Measurements from ENCODE around the gene DEPDC5.

DEPDC5 gene

GRCh38 chr22:31730344-31730711, 23.5 kb upstream of the DEPDC5 start:
- TF ChIP-seq, protein P1, sequence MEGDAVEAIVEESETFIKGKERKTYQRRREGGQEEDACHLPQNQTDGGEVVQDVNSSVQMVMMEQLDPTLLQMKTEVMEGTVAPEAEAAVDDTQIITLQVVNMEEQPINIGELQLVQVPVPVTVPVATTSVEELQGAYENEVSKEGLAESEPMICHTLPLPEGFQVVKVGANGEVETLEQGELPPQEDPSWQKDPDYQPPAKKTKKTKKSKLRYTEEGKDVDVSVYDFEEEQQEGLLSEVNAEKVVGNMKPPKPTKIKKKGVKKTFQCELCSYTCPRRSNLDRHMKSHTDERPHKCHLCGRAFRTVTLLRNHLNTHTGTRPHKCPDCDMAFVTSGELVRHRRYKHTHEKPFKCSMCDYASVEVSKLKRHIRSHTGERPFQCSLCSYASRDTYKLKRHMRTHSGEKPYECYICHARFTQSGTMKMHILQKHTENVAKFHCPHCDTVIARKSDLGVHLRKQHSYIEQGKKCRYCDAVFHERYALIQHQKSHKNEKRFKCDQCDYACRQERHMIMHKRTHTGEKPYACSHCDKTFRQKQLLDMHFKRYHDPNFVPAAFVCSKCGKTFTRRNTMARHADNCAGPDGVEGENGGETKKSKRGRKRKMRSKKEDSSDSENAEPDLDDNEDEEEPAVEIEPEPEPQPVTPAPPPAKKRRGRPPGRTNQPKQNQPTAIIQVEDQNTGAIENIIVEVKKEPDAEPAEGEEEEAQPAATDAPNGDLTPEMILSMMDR (IDR thresholded peaks at IDR 0.05), result peak; percentile 18; the same call in 1 of the 2 replicates

GRCh38 chr22:31732089-31732829, 21.6 kb upstream of the DEPDC5 start:
- TF ChIP-seq, protein P1 (IDR thresholded peaks at IDR 0.05), result no peak

DNA sequence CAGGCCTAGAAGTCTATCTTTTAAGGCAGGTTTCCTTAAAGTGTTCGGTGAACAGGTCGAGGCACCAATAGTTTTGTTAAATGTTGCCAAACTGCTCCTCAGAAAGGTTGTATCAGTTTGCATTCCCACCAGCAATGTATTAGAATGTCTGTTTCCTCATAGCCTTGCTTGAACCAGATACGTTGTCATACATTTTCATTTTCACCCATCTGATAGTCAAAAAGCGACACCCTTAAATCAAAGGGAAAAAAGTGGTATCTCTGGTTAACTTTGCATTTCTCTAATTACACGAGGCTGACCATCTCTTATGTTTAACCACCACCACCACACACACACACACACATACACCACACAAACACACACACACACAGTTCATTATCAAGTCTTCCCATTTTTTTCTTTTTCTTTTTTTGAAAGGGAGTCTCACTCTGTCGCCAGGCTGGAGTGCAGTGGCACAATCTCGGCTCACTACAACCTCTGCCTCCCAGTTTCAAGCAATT, 20.2 kb upstream of the DEPDC5 start:
- TF ChIP-seq, protein P1 (IDR thresholded peaks at IDR 0.05), result no peak

DNA sequence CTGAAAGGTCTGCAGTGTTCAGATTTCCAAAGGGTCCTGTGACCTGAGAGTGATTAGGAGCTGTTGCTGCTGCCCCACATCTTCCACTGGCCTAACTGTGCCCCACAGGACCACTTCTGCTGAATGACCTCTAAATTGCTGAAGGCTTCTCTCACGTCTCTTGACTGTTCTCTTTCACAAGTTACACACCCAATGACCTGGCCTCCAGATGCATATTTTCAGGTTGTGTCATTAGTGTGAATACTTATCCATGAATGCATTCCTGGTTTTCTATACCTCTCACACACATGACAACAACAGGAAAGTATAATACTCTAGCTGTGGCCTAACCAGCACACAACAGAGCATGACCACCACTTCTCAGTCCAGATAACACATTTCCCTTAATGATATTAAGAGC, 19.3 kb upstream of the DEPDC5 start:
- TF ChIP-seq, protein P1 (IDR thresholded peaks at IDR 0.05), result no peak

DNA sequence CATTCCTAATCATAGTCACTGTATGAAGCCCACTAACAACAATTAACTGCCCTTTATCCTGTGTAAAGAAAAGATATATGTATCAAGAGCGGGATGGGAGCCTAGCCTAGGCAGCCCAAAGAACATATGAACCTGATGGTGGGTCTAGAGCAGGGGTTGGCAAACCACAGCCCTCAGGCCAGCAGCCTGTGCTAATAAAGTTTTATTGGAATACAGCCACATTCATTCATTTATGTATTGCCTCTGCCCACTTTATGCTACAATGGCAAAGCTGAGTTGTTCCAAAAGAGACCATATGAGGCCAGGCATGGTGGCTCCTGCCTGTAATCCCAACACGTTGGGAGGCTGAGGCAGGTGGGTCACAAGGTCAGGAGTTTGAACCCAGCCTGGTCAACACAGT, 17.4 kb upstream of the DEPDC5 start:
- TF ChIP-seq, protein P1 (IDR thresholded peaks at IDR 0.05), result no peak

DNA sequence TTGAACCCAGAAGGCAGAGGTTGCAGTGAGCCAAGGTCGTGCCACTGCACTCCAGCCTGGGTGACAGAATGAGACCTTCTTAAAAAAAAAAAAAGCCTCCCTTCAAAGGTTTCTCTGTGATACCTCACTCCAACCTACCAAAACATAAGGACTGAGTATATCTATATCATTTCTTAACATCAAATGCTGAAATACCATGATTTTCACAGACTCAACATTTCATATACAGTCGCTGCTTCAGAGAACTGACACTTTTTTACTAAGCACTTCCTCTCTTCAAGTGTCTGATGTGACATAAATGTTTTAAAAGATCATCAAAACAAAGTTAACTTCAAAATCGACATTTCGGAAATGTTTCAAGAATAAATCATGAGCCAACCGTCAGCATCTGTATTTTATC, 15.9 kb upstream of the DEPDC5 start:
- TF ChIP-seq, protein P1 (IDR thresholded peaks at IDR 0.05), result no peak

- TF ChIP-seq, protein P1 (IDR thresholded peaks at IDR 0.05), result no peak
Observed at GRCh38 chr22:31738566-31738965, 15.3 kb upstream of the DEPDC5 start.

Data from LNCAP (cell line).